ENCODE data around the gene AGPAT3.
"Not testable (repeated sequence)": the region's sequence is repeated elsewhere in the genome, so short reads cannot be mapped to it uniquely, and the experiment has no call there.

The AGPAT3 gene

DNA sequence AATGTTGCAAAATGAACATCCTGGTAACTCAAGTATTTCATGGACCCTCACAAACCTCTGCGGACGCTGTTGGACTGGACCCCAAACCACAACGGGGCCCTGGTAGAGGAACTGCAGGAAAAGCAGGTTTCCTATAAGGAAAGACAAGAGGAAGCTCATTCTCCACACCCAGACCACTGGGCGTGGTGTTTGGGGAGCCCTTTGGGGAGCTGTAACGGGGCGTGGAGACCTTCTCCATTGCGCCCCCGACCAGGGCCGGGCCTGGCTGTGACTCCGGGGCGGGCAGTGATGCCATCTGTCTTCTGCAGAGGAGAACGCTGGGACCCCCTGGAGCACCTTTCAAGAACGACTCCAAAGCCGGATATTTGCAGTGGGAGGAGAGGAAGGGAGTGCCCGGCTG, 30.0 kb upstream of the AGPAT3 start:
- DNase-seq (ENCODE audit: low read depth), result no peak

DNA sequence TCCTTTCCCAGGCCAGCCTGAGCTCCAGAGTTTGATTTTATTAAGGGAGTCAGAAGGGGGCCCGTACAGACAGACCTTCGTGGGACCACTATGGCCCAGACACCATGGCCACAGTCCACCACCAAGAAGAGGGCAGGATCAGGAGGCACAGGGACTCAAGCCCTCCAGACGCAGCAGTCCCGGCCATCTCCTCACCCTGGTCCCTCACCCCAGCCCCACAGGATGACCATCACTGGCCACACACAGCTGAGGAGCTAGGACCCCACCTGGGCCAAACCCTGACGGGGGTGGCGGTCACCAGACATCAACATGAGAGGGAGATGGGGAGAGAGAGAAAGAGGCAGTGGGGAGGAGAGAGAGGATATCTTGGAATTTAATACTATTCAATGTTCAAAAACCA, 29.2 kb upstream of the AGPAT3 start:
- DNase-seq (ENCODE audit: low read depth), result no peak

DNA sequence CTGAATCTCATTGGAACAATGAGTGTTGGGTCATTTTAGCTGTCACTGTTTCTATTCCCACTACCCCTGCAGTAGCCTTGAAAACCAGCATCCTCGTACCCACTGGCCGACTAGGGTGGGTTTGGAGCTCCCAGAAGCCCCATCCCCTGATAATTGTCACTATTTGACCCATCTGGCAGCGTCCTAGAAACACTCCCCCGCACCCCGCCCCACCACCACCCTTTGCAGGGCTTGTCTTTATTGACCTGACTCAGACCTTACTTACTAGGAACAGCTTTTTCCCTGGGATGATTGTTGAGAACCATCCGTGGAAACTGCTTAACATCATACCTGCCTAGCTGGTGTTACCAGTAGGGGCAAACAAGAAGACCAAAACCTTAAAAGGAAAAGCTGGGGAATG, 28.4 kb upstream of the AGPAT3 start:
- no peak for DNase-seq (ENCODE audit: low read depth)

DNA sequence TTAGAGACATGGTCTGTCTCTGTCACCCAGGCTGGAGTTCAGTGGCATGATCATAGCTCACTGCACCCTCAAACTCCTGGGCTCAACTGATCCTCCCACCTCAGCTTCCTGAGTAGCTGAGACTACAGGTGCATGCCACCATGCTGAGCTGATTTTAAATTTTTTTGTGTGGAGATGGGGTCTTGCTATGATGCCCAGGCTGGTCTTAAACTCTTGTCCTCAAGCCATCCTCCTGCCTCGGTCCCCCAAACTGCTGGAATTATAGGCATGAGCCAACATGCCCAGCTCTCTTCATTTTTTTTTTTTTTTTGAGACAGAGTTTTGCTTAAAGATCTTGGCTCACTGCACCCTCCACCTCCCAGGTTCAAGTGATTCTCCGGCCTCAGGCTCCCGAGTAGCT, 24.8 kb upstream of the AGPAT3 start:
- DNase-seq (ENCODE audit: low read depth), result no peak

DNA sequence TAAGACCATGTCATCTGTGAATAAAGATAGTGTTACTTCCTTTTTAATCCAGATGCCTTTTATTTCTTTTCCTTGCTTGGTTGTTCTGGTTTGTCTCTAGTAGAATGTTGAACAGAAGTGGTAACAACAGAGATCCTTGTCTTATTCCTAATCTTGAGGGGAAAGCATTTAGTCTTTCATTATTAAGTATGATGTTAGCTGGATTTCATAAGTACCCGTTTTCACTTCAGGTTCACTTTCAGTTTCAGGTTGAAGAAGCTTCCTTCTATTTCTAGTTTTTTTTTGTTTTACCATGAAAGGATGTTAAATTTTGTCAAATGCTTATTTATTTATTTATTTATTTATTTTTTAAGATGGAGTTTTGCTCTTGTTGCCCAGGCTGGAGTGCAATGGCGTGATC, 22.3 kb upstream of the AGPAT3 start:
- DNase-seq (ENCODE audit: low read depth), result no peak

DNA sequence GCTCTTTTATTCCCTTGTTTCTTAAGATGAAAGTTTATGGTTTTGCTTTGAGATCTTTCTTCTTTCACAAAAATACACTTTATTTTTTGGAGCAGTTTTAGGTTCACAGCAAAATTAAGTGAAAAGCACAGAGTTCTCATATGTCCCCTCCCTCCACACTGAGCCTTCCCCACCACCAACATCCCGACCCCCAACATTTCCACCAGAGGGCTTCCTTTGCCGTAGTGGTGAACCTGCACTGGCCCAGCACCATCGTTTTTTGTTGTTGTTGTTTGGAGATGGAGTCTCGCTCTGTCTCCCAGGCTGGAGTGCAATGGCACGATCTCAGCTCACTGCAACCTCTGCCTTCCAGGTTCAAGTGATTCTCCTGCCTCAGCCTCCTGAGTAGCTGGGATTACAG, 20.1 kb upstream of the AGPAT3 start:
- DNase-seq (ENCODE audit: low read depth), result not testable (repeated sequence)

DNA sequence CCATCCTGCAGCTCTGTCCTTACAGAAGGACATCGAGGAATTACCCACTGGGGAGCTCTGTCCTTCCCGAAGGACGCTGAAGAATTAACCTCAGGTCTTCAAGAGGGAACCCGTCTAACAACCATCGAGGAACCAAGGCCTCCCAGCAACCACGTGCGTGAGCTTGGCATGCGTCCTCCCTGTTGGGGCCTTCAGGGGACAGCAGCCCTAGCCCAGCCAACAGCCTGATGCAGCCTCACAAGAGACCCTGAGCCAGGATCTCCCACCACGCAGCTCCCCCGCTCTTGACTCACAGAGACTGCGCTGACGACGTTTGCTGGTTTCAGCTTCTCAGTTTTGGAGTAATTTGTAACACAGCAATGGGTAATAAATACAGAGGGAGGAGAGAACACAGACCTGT, 19.6 kb upstream of the AGPAT3 start:
- no peak for DNase-seq (ENCODE audit: low read depth)

DNA sequence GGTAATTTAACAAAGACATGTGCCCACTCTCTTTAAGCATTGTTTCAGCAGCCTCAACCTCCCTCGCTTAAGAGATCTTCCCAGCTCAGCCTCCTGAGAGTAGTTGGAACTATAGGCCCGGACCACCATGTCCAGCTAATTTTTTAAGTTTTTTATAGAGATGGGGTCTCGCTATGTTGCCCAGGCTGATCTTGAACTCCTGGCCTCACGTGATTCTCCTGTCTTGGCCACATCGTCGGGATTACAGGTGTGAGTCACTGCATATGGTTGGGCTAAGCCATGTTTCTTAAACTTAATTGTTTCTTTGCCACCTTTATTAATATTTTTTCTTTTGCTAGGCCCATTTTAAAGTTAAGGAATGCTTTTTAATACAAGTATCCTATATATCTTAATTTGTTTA, 18.6 kb upstream of the AGPAT3 start:
- DNase-seq (ENCODE audit: low read depth), result no peak

DNA sequence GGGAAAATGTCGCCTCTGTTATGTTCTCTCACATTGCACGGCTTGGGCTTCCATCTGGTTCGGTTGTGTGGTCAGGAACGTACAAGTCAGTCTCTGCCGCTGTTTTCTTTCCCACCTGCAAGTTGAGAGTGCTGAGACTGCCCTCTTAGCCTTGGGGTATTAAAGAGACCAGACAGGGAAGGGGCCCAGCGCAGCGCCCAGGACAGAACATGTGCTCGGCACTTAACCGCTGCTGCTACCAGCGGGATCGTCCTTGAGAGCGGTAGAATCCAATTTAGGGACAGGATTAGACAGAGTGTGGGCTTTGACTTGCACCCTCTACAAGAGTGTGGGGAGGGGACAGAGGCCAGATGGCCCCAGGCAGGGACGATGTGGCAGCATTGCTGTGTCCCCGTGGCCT, 17.7 kb upstream of the AGPAT3 start:
- DNase-seq (ENCODE audit: low read depth), result no peak

DNA sequence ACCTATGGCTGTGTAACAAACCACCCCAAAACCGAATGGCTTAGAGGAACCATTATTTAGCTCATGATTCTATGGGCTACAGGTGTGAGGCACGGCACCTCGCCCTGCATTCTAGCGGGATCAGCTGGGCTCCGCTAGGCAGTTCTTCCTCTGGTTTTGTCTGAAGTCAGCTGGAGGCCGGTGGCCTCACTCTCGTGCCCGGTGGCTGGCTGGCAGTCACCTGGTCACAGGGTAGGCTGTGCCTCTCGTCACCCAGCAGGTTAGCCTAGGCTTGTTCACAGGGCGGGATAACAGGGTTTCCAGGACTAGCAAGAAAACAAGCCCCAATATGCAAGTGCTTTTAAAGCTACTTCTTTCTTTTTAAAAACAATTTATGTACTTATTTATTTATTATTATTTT, 16.3 kb upstream of the AGPAT3 start:
- DNase-seq (ENCODE audit: low read depth), result no peak

DNA sequence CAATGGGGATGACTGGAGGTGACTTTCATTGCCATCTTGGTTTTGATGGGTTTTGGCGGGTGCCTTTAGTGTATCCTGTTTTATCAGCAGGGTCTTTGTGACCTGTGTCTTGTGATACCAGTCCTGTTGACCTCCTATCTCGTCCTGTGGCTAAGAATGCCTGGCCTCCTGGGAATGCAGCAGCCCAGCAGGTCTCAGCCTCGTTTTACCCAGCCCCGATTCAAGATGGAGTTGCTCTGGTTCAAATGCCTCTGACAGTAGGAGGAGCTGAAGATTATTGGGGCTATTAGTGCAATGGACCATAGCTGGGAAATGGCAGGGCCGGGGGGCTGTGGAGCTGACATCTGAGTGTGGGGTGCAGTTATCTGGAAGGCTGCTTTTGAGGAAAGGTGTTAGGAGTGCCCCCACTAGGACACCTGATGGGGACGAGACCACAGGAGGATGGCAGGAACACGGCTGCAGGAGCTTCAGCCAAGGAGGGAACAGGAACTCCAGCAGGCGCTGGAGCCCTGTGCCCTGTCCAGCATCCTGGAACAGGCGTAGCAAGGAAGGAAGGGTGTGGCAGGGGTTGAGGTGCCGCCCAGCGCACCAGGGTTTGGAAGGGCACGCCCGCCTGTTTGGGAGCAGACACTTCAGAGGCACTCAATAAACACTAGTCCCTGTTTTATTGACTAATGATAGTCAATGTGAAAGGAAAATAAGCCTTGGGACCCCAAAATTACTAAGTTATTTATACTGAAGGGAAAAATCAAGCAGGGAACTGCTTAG, 15.3 kb upstream of the AGPAT3 start:
- no peak for DNase-seq (ENCODE audit: low read depth)

DNA sequence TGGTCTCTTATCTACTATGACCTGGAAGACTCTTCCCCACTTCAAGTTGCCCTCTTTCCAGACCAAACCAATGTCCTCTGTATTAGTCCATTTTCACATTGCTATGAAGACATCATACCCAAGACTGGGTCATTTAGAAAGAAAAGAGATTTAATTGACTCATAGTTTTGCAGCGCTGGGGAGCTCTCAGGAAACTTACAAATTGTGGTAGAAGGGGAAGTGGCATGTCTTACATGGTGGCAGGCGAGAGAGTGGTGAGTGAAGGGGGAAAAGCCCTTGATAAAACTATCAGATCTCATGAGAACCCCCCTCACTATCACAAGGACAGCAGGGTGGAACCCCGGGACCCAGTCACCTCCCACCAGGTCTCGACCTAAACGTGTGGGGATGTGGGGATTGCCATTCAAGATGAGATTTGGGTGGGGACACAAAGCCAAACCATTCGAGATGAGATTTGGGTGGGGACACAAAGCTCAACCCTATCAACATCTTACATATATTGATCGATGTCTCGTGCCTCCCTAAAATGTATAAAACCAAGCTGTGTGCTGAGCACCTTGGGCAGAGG, 14.2 kb upstream of the AGPAT3 start:
- DNase-seq (ENCODE audit: low read depth), result no peak

DNA sequence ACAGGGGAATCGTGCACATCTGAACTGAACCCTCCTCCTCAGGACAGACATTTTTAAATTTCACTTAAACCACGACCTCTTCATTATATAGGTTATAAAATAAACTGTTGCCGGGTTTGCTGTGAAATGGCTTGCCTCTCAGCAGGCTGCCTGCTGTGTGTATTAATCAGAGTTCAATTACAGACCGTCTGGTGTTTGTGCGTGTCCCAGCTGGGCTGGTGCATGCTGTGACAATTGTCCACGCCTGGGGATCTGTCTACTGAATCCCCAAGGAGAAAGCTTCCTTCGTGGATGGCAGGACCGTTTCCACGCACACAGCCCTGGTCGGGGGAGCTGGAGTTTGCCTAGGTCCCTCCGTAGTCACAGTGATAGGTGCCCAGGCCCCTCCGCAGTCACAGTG, 13.4 kb upstream of the AGPAT3 start:
- DNase-seq (ENCODE audit: low read depth), result no peak

DNA sequence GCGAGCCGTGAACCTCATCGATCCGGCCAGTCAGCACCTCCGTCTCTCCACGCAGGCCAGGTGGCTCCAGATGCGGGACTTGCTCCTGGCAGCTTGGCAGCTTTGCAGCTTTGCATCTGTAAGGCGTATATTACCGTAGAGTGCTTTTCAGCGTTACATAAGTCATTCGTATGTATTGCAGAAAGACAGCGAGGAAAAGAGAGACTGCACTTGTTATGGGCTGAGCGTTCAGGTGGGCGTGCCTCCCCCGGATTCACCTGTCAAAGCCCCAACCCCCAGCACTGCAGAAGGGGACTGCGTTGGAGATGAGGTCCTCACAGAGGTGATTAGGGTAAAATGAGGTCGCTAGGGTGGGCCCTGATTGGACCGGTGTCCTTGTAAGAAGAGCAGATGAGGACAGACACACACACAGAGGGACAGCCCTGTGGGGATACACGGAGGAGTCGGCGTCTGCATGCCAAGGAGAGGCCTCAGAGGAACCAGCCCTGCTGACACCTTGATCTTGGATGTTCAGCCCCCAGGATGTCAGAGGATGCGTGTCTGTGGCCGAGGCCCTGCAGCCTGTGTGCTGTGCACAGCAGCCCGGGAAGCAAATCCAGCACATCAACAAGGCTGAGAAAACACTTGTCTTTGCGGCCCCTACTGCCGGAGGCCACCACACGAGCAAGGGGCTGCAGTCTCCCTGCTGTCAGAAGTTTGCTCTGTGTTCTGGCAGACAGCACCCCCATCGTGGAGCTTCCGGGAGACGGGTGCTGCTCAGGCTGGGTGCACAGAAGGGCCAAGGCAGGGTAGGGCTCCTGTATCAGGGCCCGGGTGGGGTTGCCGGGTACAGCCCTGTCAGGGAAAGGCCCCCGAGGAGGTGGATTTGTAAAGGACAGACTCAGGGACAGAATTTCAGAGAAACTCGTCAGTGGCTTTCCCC, 10.9 kb upstream of the AGPAT3 start:
- no peak for DNase-seq (ENCODE audit: low read depth)

DNA sequence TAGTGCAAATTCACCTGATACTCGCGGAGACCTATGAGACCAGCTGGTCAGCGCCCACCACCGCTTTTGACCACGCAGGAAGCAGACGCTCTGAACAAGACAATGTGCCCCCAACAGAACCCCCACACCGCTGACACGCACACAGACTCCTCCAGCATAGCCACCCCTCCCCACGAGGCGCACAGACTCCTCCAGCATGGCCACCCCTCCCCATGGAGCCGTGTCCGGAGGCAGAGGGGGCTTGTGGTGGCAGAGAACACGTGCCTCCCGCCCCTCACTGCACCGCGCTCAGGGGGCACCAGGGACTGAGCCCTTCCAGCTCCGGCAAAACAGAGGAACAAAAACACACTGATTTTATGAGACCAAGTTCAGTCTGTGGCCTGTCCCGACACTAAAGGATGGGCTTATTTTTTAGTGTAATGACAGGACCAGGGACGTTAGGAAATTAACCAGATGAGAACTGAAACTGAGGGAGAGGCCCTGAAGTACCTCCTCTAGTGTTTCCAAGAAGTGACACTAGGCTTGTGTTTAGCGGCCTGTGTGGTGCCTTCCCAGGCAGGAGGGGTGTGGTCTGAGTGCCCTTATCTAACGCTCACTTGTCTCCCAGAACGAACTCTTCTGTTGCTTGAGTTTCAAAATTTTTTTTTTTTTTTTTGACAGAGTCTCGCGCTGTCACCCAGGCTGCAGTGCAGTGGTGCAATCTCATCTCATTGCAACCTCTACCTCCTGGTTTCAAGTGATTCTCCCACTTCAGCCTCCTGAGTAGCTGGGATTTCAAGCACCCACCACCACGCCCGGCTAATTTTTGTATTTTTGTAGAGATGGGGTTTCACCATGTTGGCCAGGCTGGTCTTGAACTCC, 10.0 kb upstream of the AGPAT3 start:
- DNase-seq (ENCODE audit: low read depth), result no peak

DNA sequence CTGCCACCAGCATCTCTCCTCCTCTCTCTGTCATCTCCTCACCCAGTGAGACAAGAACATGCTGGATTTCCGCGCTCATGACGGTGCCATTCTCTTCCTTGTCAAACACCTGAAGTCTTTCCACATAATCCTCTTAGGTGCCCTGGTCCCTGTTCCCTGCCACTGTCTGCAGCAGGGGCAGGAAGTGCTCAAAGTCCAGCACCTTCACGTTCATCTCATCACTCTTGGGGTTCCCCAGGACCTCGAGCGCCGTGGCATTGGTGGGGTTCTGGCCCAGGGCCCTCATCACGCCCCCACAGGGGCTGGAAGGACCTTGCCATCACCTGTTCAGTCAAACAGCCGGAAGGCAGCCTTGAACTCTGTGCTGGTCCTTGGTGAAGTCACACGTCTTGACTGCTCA, 9.1 kb upstream of the AGPAT3 start:
- no peak for DNase-seq (ENCODE audit: low read depth)

DNA sequence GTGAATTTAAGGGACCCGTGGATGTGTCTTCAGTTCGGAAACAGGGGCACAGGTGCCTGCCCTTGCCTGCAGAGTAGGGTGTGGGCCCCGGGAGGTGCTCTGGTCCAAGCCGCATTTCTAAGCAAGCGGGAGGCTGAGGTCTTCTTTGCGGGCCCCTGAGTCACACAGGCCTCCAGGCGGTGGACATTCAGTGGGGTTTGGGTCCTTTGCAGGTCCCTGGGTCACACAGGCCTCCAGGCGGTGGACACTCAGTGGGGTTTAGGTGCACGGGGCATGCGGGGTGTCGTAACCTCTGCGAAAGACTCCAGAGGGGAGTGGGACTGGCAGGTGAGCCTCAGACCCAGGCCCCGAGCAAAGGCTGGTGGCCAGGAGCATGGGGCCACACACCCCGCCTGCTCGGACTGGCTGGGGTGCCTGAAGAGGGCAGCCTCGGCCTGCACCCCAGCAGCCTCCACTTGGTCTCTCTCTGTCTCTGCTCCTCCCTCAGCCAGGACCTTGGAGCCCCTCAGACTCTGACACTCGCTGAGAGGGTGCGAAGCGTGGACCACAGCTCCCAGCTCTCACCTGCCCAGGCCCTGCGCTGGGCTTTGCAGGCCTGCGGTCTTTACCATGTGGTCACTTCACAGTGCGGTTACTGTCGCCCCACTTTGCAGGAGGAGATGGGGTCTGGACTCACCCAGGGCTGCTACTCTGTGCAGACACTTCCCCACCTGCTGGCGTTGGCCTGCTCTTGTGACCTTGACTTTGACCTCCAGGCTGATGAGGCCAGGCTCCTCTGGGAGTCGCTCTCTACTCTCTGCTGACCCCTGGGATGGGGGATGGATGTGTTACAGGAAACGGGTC, 6.0 kb upstream of the AGPAT3 start:
- no peak for DNase-seq (ENCODE audit: low read depth)

DNA sequence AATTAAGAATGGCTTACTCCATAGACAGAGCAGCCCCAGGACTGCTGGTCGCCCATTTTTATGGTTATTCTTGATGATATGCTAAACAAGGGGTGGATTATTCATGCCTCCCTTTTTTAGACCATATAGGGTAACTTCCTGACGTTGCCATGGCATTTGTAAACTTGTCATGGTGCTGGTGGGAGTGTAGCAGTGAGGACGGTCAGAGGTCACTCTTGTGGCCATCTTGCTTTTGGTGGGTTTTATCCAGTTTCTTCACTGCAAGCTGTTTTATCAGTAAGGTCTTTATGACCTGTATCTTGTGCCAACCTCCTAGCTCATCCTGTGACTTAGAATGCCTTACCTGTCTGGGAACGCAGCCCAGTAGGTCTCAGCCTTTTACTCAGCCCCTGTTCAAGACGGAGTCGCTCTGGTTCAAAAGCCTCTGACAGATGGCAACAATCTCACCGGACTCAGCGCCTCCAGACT, 5.2 kb upstream of the AGPAT3 start:
- DNase-seq (ENCODE audit: low read depth), result no peak

DNA sequence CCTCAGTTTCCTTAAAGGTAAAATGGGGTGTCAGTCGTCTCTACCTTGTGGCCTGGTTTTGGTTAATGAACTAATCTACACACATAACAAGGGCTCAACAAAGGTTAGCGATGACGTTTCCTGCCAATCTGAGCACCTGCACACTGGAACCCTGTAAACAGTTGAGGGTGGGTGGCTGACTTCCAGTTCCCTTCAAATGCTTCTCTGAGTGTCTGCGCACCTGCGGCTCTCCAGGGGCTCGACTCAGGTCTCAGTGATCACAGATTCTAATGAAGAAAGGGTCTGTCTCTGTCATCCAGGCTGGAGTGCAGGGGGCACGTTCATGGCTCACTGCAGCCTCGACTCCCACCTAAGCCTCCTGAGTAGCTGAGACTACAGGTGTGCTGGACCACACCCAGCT, 3.3 kb upstream of the AGPAT3 start:
- DNase-seq (ENCODE audit: low read depth), result no peak

DNA sequence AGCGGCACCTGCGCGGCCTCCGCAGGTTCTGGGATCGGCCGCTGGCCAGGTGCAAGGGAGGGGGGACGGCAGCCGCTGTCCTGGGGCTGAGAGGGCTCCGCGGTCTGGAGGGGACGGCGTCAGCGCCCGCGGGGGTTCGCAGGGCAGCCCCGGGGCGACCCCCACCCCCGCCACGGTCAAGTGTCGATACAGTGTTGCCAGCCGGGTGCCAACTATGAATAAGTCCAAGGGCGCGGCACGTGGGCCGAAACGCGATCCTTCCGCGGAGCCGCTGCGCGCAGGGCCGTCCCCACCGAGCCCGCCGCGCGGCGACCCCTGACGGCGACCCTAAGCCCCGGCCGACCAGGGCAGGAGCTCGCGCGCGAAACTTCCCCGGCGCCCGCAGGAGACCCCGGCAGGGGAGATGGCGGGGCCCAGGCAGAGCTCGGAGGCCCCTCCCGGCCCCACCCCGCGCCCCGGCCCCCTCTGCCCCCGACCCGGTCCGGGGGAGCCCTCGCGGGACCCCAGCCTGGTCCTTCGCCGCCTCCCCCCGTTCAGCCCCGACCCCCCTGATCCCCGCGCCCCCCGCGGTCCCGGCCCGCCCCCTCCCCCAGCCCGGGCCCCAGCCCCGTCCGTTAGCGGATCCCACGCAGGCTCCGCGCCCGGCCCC, 586 bp upstream of the AGPAT3 start:
- DNase-seq (ENCODE audit: low read depth), result no peak
